H1 (cell line): ENCODE measurements around the gene PRICKLE3. TPM values are rescaled to one million over a fixed set of nuclear protein-coding genes. Genes with fewer than 3 reads are reported as not detected.

Experiments used
- CTCF ChIA-PET: fragments of 300-600 bp; sonication (Branson Sonifier 250); formaldehyde crosslinking; loops from one replicate; lab custom pipeline; 2021; ENCODE audit not compliant: partially characterized antibody; lab: Charles Lee
- POLR2A ChIA-PET: fragments of 300-600 bp; sonication (Branson Sonifier 250); formaldehyde crosslinking; loops from one replicate; lab custom pipeline; 2021; ENCODE audit warnings: inconsistent platforms; ENCODE audit not compliant: partially characterized antibody; lab: Charles Lee
- DNase-seq, 2 experiments: peaks; one replicate each; pipeline versions ENCODE4 v3.0.0 to v3.0.0-alpha.2; 2010 to 2022; ENCODE audit warnings: low spot score in 2 of 2, low read depth in 1 of 2, mixed read lengths in 1 of 2
- FAIRE-seq: peaks from 2 replicates; lab custom pipeline; 2011; peaks lifted over from hg19 to GRCh38; lab: Jason Lieb, UNC
- H2AFZ ChIP-seq: 2 replicates; pipeline ENCODE4 v1.8.1; 2012; ENCODE audit warnings: low read length, inconsistent platforms
- H2AK5ac ChIP-seq: 2 replicates; pipeline ENCODE4 v1.6.1; 2013; ENCODE audit warnings: low read depth, low read length
- H2BK120ac ChIP-seq: replicated peaks from 2 replicates; pipeline ENCODE3; 2013; ENCODE audit warnings: low read depth, low read length, inconsistent platforms
- H2BK12ac ChIP-seq: 2 replicates; pipeline ENCODE4 v1.6.1; 2013; ENCODE audit warnings: low read depth, low read length
- H2BK15ac ChIP-seq: 2 replicates; pipeline ENCODE4 v1.6.1; 2013; ENCODE audit warnings: low read length
- H2BK20ac ChIP-seq: 2 replicates; pipeline ENCODE4 v1.6.1; 2013; ENCODE audit warnings: low read length
- H2BK5ac ChIP-seq: 2 replicates; pipeline ENCODE4 v1.6.1; 2013; ENCODE audit warnings: low read depth, low read length
- H3K14ac ChIP-seq: 2 replicates; pipeline ENCODE4 v1.6.1; 2013; ENCODE audit warnings: inconsistent platforms; ENCODE audit not compliant: insufficient read length
- H3K18ac ChIP-seq: 2 replicates; pipeline ENCODE4 v1.6.1; 2013; ENCODE audit warnings: low read length; ENCODE audit errors: extremely low read depth
- H3K23ac ChIP-seq: 2 replicates; pipeline ENCODE4 v1.6.1; 2013; ENCODE audit warnings: inconsistent platforms; ENCODE audit not compliant: insufficient read length
- H3K23me2 ChIP-seq: 2 replicates; pipeline ENCODE4 v1.6.1; 2013; ENCODE audit warnings: low read depth, low read length
- H3K27ac ChIP-seq: 2 replicates; pipeline ENCODE4 v1.6.1; 2011; ENCODE audit warnings: low read depth, low read length, inconsistent platforms
- H3K27me3 ChIP-seq, 4 experiments: replicated peaks in 1 of 4; 1 replicate in 1 of 4; 2 replicates in 3 of 4; pipeline versions ENCODE4 v1.6.1 to v1.8.1; 2011 to 2013; ENCODE audit warnings: low read length in 3 of 4, mild to moderate bottlenecking in 3 of 4, inconsistent platforms in 2 of 4, mixed read lengths in 2 of 4, moderate library complexity in 1 of 4; ENCODE audit not compliant: control insufficient read depth in 3 of 4, insufficient read depth in 3 of 4; ENCODE audit errors: extremely low read depth in 1 of 4
- H3K36me3 ChIP-seq, 4 experiments: 2 replicates each; pipeline versions ENCODE4 v1.6.1 to v1.8.1; 2011 to 2013; ENCODE audit warnings: mild to moderate bottlenecking in 4 of 4, low read length in 3 of 4, moderate library complexity in 2 of 4, control low read depth in 1 of 4, inconsistent platforms in 1 of 4; ENCODE audit not compliant: insufficient read depth in 4 of 4, control insufficient read depth in 2 of 4
- H3K4ac ChIP-seq: replicated peaks from 2 replicates; pipeline ENCODE3; 2013; ENCODE audit warnings: low read length, low read depth, mixed read lengths, inconsistent platforms; ENCODE audit not compliant: insufficient read length
- H3K4me1 ChIP-seq, 4 experiments: replicated peaks in 1 of 4; 1 replicate in 1 of 4; 2 replicates in 3 of 4; pipeline versions ENCODE4 v1.6.1 to v1.8.1; 2011 to 2013; ENCODE audit warnings: low read length in 3 of 4, inconsistent platforms in 2 of 4, mixed read lengths in 1 of 4; ENCODE audit not compliant: insufficient read depth in 4 of 4, control insufficient read depth in 3 of 4
- H3K4me2 ChIP-seq, 2 experiments: 2 replicates each; pipeline versions ENCODE4 v1.6.1 to v1.8.1; 2011 to 2013; ENCODE audit warnings: low read depth in 2 of 2, low read length in 2 of 2, control low read depth in 1 of 2, inconsistent platforms in 1 of 2, mild to moderate bottlenecking in 1 of 2; ENCODE audit not compliant: insufficient read depth in 1 of 2
- H3K4me3 ChIP-seq, 4 experiments: fragments of 200-600, 300-600 bp in 1 of 4; sonication (generic), shearing (Covaris generic), sonication (Bioruptor Twin) in 1 of 4; 2 replicates each; pipeline versions ENCODE4 v1.5.1 to v1.8.1; 2011 to 2016; ENCODE audit warnings: low read length in 4 of 4, low read depth in 3 of 4, control low read depth in 2 of 4, inconsistent platforms in 2 of 4, mild to moderate bottlenecking in 2 of 4, mixed read lengths in 1 of 4, moderate library complexity in 1 of 4; ENCODE audit not compliant: insufficient read depth in 2 of 4; ENCODE audit errors: extremely low read depth in 1 of 4
- H3K56ac ChIP-seq: replicated peaks from 2 replicates; pipeline ENCODE3; 2013; ENCODE audit warnings: low read depth, mild to moderate bottlenecking, mixed read lengths, low read length, inconsistent platforms; ENCODE audit not compliant: insufficient read length
- H3K79me1 ChIP-seq: 2 replicates; pipeline ENCODE4 v1.6.1; 2013; ENCODE audit warnings: low read depth, low read length, control low read depth
- H3K79me2 ChIP-seq, 2 experiments: 2 replicates each; pipeline versions ENCODE4 v1.6.1 to v1.8.1; 2012 to 2013; ENCODE audit warnings: low read length in 2 of 2, mild to moderate bottlenecking in 2 of 2, inconsistent platforms in 1 of 2; ENCODE audit not compliant: insufficient read depth in 2 of 2, control insufficient read depth in 1 of 2
- H3K9ac ChIP-seq, 4 experiments: replicated peaks in 1 of 4; 1 replicate in 1 of 4; 2 replicates in 3 of 4; pipeline versions ENCODE4 v1.6.1 to v1.8.1; 2011 to 2013; ENCODE audit warnings: low read depth in 3 of 4, low read length in 3 of 4, control low read depth in 2 of 4, mild to moderate bottlenecking in 2 of 4, moderate library complexity in 2 of 4, inconsistent platforms in 1 of 4; ENCODE audit errors: extremely low read depth in 1 of 4
- H3K9me3 ChIP-seq, 2 experiments: 2 replicates each; pipeline versions ENCODE4 v1.6.1 to v1.8.1; 2012 to 2013; ENCODE audit warnings: mild to moderate bottlenecking in 2 of 2, moderate library complexity in 2 of 2, control low read depth in 1 of 2, inconsistent platforms in 1 of 2, low read depth in 1 of 2, low read length in 1 of 2, mixed read lengths in 1 of 2; ENCODE audit not compliant: insufficient read depth in 2 of 2
- H4K20me1 ChIP-seq, 2 experiments: replicated peaks in 1 of 2; 2 replicates each; pipeline versions ENCODE3 to v1.8.1; 2011 to 2013; ENCODE audit warnings: inconsistent platforms in 2 of 2, low read length in 2 of 2, mild to moderate bottlenecking in 1 of 2; ENCODE audit not compliant: insufficient read depth in 2 of 2, control insufficient read depth in 1 of 2
- H4K5ac ChIP-seq: 2 replicates; pipeline ENCODE4 v1.6.1; 2013; ENCODE audit warnings: low read length, low read depth, mixed read lengths, inconsistent platforms; ENCODE audit not compliant: insufficient read length
- H4K8ac ChIP-seq: 2 replicates; pipeline ENCODE4 v1.8.0; 2013; ENCODE audit warnings: mild to moderate bottlenecking, moderate library complexity, low read length, inconsistent platforms; ENCODE audit not compliant: insufficient read depth; ENCODE audit errors: extremely low read depth
- H4K91ac ChIP-seq: replicated peaks from 2 replicates; pipeline ENCODE3; 2013; ENCODE audit warnings: low read length, mixed read lengths, inconsistent platforms; ENCODE audit not compliant: insufficient read length
- YY1 ChIP-seq: IDR thresholded peaks from 2 replicates; pipeline ENCODE4 v1.6.1; 2011; ENCODE audit warnings: low read depth, mild to moderate bottlenecking, low read length
- whole genome bisulfite sequencing, 2 experiments: shearing (Covaris generic) in 1 of 2; methylation state at CpG; one replicate each; pipeline versions ENCODE4 v1.1.6 to v1.1.7; 2013 to 2015; ENCODE audit warnings: low lambda C conversion rate in 2 of 2, mixed read lengths in 2 of 2, inconsistent platforms in 1 of 2, low coverage in 1 of 2, missing lambda C conversion rate in 1 of 2; ENCODE audit not compliant: insufficient replicate concordance in 2 of 2, insufficient coverage in 1 of 2, insufficient read length in 1 of 2; ENCODE audit errors: extremely low coverage in 1 of 2, missing lambda C conversion rate in 1 of 2; 5-methylcytosine and 5-hydroxymethylcytosine counted together
- polyA plus RNA-seq, 7 experiments: library from polyadenylated mRNA; depleted of rRNA in 3 of 7; stranded (reverse) in 5 of 7; unstranded in 2 of 7; fragments of >200 nt in 5 of 7; fragments of 200-250 nt in 2 of 7; gene quantifications; 1 replicate in 5 of 7; 2 replicates in 1 of 7; 4 replicates in 1 of 7; pipeline versions ENCODE4 v1.2.1 to v1.2.3, GENCODE V29; 2011 to 2013; ENCODE audit warnings: missing spikeins in 2 of 7, mixed read lengths in 2 of 7
- total RNA-seq: library from RNA; stranded (reverse); fragmentation: NEBNext Ultra II Directional; extraction: Animal tissue kit (Norgen Biotek cat#: 25700); gene quantifications from 2 replicates; pipeline ENCODE4 v1.2.1, GENCODE V29; 2021

The PRICKLE3 gene
- total and polyA plus RNA-seq, 2 of the 8 experiments (the other 6 are each of a cell fraction or from before 2014, with no cell fraction given), result 9.1 to 10.6 TPM

- peak overlapping the region in 1 of 4 experiments; percentile 63; a peak in 1 of 8 replicates for H3K4me3 ChIP-seq
- H3K36me3 ChIP-seq, result no peaks in the 10 kb centered on the region
- H2AK5ac ChIP-seq, result no peak overlapping the region
- H2BK20ac ChIP-seq, result no peak overlapping the region
- no peak for TF ChIP-seq YY1
- no peak overlapping the region for H2BK15ac ChIP-seq
- FAIRE-seq (no peak), DNase-seq (no peak)
- no peak overlapping the region for H3K18ac ChIP-seq
- WGBS, 2 experiments, result 91% methylated on average over 8 of the region's 10 CpGs; no CpG with 5 or more reads in 1 of the 2 experiments
- peaks cover 9% of the 10 kb centered on the region; the same call in 1 of the 2 replicates for H3K23me2 ChIP-seq
- ChIA-PET POLR2A (no interaction called here), CTCF (interaction anchor here (0.6 to 0.8 kb wide), 2 partner anchors 37 to 125 kb away, joined by 3 read pairs; no protein-coding TSS in a partner anchor)
- H3K56ac ChIP-seq, result no peak overlapping the region
- H2AFZ ChIP-seq, result no peak overlapping the region
- no peaks in the 10 kb centered on the region for H3K79me2 ChIP-seq
- no peaks in the 10 kb centered on the region for H3K79me1 ChIP-seq
- no peak overlapping the region for H2BK5ac ChIP-seq
- H3K9ac ChIP-seq, result no peak overlapping the region
- no peaks in the 10 kb centered on the region for H3K27me3 ChIP-seq
- no peak overlapping the region for H3K27ac ChIP-seq
- H2BK12ac ChIP-seq, result no peak overlapping the region
- H3K4ac ChIP-seq, result peak overlapping the region; percentile 53
- no peak overlapping the region for H2BK120ac ChIP-seq
- H3K4me2 ChIP-seq, result peak overlapping the region; percentile 71 to 86
- H4K91ac ChIP-seq, result no peak overlapping the region
- H3K9me3 ChIP-seq, result no peaks in the 10 kb centered on the region
- H3K14ac ChIP-seq, result no peak overlapping the region
- peaks cover 0 to 7% (median 3%) of the 10 kb centered on the region in 4 experiments; a peak in 2 of 7 replicates for H3K4me1 ChIP-seq
- no peak overlapping the region for H4K5ac ChIP-seq
- no peak overlapping the region for H3K23ac ChIP-seq
- no peak overlapping the region for H4K8ac ChIP-seq
- no peaks in the 10 kb centered on the region for H4K20me1 ChIP-seq
These were observed 45.3 kb upstream of the PRICKLE3 start for GRCh38 chrX:49231333-49232000.
